Panc1 (cell line): ENCODE data around the gene ADAM29.

ENCODE experiments used
- POLR2AphosphoS5 ChIP-seq: IDR thresholded peaks from 2 replicates; pipeline ENCODE4 v1.6.1; 2012; ENCODE audit warnings: mild to moderate bottlenecking, low read depth, low read length, moderate library complexity
- TF ChIP-seq, protein P1 (sequence below): fragments of 450-650 bp; IDR thresholded peaks from 2 replicates; pipeline ENCODE4 v1.5.1; 2017; ENCODE audit warnings: mild to moderate bottlenecking

DNA sequence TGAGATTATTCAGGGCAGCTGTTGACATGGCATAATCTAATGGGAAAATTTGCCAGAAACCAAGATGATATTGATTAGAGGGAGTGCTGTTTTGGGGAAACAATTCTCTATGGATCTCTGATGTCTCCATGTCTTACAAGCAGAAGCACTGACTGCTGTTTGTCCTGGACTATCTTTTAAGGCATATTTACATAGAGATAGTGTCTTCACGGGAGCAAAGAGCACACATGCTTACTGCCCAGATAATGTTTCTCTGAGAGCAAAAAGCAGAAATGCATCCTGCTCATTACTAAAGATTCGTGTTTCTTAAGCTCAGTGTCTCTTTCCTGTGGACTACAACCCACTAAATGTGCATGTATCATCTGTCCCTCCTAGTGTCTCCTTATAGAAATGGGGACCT is 47.8 kb upstream of the ADAM29 start:
- TF ChIP-seq, protein P1, sequence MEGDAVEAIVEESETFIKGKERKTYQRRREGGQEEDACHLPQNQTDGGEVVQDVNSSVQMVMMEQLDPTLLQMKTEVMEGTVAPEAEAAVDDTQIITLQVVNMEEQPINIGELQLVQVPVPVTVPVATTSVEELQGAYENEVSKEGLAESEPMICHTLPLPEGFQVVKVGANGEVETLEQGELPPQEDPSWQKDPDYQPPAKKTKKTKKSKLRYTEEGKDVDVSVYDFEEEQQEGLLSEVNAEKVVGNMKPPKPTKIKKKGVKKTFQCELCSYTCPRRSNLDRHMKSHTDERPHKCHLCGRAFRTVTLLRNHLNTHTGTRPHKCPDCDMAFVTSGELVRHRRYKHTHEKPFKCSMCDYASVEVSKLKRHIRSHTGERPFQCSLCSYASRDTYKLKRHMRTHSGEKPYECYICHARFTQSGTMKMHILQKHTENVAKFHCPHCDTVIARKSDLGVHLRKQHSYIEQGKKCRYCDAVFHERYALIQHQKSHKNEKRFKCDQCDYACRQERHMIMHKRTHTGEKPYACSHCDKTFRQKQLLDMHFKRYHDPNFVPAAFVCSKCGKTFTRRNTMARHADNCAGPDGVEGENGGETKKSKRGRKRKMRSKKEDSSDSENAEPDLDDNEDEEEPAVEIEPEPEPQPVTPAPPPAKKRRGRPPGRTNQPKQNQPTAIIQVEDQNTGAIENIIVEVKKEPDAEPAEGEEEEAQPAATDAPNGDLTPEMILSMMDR, result no peak
- no peak for TF ChIP-seq POLR2AphosphoS5
